Measurements from ENCODE around the gene EMILIN1. TPM values are rescaled to one million over a fixed set of nuclear protein-coding genes. Genes with fewer than 3 reads are reported as not detected.

Gene EMILIN1
- total and polyA plus RNA-seq, 2 of the 8 experiments (the other 6 are each of a cell fraction or from before 2014, with no cell fraction given) = 1.9 to 3.0 TPM

DNA sequence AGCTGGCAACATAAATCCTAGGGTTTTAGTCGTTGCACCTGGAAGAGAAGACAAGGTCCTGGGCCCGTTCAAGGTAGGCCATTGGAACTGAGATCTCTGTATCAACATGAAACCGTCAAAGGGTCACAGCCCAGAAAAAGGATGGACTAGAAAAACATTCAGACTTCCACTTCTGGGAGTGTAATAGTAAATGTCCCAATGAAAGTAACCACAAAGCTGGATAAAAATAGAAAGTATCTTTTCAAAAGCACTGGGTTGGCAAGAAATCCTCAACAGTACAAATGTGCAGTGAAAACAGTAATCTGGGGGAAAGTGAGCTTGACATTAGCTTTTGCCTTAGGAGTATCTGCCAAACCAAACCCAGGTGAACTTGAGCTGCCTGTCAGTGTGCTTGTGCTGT is 27.6 kb downstream of the EMILIN1 start:
- WGBS, 2 experiments (ENCODE audit: extremely low coverage in 1 of 2, insufficient coverage in 1 of 2, insufficient read length in 1 of 2, insufficient replicate concordance in 2 of 2, low coverage in 1 of 2, low lambda C conversion rate in 2 of 2, missing lambda C conversion rate in 1 of 2) = 74% methylated on average over 3 of the region's 3 CpGs; no CpG with 5 or more reads in 1 of the 2 experiments
- no peak overlapping the region for H2BK20ac ChIP-seq (ENCODE audit: low read length)
- POLR2A ChIA-PET (ENCODE audit: partially characterized antibody) = interaction anchor here (0.6 to 1.4 kb wide), 3 partner anchors 19 to 26 kb away, joined by 3 to 5 read pairs (median 3); partner anchors contain the start of gene KHK
- TF ChIP-seq SIX5 (IDR thresholded peaks at IDR 0.05; ENCODE audit: low read depth, low read length) = no peak
- TF ChIP-seq RXRA (IDR thresholded peaks at IDR 0.05; ENCODE audit: insufficient read depth, low read depth, low read length) = no peak
- no peak for TF ChIP-seq USF2 (IDR thresholded peaks at IDR 0.05; ENCODE audit: low read length)
- no peak for TF ChIP-seq TEAD4 (IDR thresholded peaks at IDR 0.05; ENCODE audit: low read depth, low read length)
- TF ChIP-seq ATF2 (IDR thresholded peaks at IDR 0.05; ENCODE audit: low read length) = no peak
- TF ChIP-seq TBP (IDR thresholded peaks at IDR 0.05; ENCODE audit: low read depth, low read length) = no peak
- no peak for TF ChIP-seq MAFK (IDR thresholded peaks at IDR 0.05; ENCODE audit: low read depth, low read length)
- TF ChIP-seq NANOG (IDR thresholded peaks at IDR 0.05; ENCODE audit: insufficient read depth, low read depth, low read length, poor library complexity, severe bottlenecking) = no peak
- TF ChIP-seq PHF8 (conservative IDR thresholded peaks at IDR 0.05; ENCODE audit: low read depth, low read length) = no peak
- TF ChIP-seq EP300 (IDR thresholded peaks at IDR 0.05; ENCODE audit: borderline replicate concordance in 1 of 2, low read depth in 2 of 2, low read length in 2 of 2) = no peak
- TF ChIP-seq CBX8 (IDR thresholded peaks at IDR 0.05; ENCODE audit: borderline replicate concordance, low read depth, low read length) = no peak

More for the DNA sequence above, 27.6 kb downstream of the EMILIN1 start:
- H3K18ac ChIP-seq (ENCODE audit: extremely low read depth, low read length) = no peak overlapping the region
- no peak overlapping the region for H2AFZ ChIP-seq (ENCODE audit: low read length)
- H2BK120ac ChIP-seq (replicated peaks; ENCODE audit: low read depth, low read length) = no peak overlapping the region
- no peaks in the 10 kb centered on the region for H3K79me1 ChIP-seq (ENCODE audit: low read depth, low read length)
- no peak overlapping the region for H2AK5ac ChIP-seq (ENCODE audit: low read depth, low read length)
- no peak overlapping the region for H4K91ac ChIP-seq (replicated peaks; ENCODE audit: insufficient read length, low read length)
- H4K8ac ChIP-seq (ENCODE audit: extremely low read depth, insufficient read depth, low read length) = no peak overlapping the region
- H2BK5ac ChIP-seq (ENCODE audit: low read depth, low read length) = no peak overlapping the region
- H3K4ac ChIP-seq (replicated peaks; ENCODE audit: insufficient read length, low read depth, low read length) = no peak overlapping the region
- H3K4me2 ChIP-seq (ENCODE audit: insufficient read depth in 1 of 2, low read depth in 2 of 2, low read length in 2 of 2) = no peak overlapping the region
- no peak overlapping the region for H3K27ac ChIP-seq (ENCODE audit: low read depth, low read length)
- no peaks in the 10 kb centered on the region; a peak in 1 of 7 replicates for H3K27me3 ChIP-seq (replicated peaks in 1 of 4; ENCODE audit: control insufficient read depth in 3 of 4, extremely low read depth in 1 of 4, insufficient read depth in 3 of 4, low read length in 3 of 4)
- no peak overlapping the region for H3K14ac ChIP-seq (ENCODE audit: insufficient read length)
- H3K23ac ChIP-seq (ENCODE audit: insufficient read length) = no peak overlapping the region
- H3K23me2 ChIP-seq (ENCODE audit: low read depth, low read length) = no peaks in the 10 kb centered on the region
- H3K36me3 ChIP-seq (ENCODE audit: control insufficient read depth in 2 of 4, insufficient read depth in 4 of 4, low read length in 3 of 4) = no peaks in the 10 kb centered on the region
- H3K9ac ChIP-seq (replicated peaks in 1 of 4; ENCODE audit: extremely low read depth in 1 of 4, low read depth in 3 of 4, low read length in 3 of 4) = no peak overlapping the region
- no peak for FAIRE-seq
- no peaks in the 10 kb centered on the region; a peak in 1 of 7 replicates for H3K4me1 ChIP-seq (replicated peaks in 1 of 4; ENCODE audit: control insufficient read depth in 3 of 4, insufficient read depth in 4 of 4, low read length in 3 of 4)
- DNase-seq (ENCODE audit: low read depth in 1 of 2, low spot score in 2 of 2) = no peak
- no peak overlapping the region for H2BK15ac ChIP-seq (ENCODE audit: low read length)
- no peaks in the 10 kb centered on the region for H3K79me2 ChIP-seq (ENCODE audit: control insufficient read depth in 1 of 2, insufficient read depth in 2 of 2, low read length in 2 of 2)
- no peak overlapping the region for H4K5ac ChIP-seq (ENCODE audit: insufficient read length, low read depth, low read length)
- CTCF ChIA-PET (ENCODE audit: partially characterized antibody) = interaction anchor here (0.6 to 12.7 kb wide), 11 partner anchors 5 to 176 kb away, joined by 3 to 120 read pairs (median 4); partner anchors contain the start of genes PREB and TRIM54
- H3K9me3 ChIP-seq (ENCODE audit: insufficient read depth in 2 of 2, low read depth in 1 of 2, low read length in 1 of 2) = no peaks in the 10 kb centered on the region
- no peaks in the 10 kb centered on the region for H4K20me1 ChIP-seq (replicated peaks in 1 of 2; ENCODE audit: control insufficient read depth in 1 of 2, insufficient read depth in 2 of 2, low read length in 2 of 2)
- H2BK12ac ChIP-seq (ENCODE audit: low read depth, low read length) = no peak overlapping the region
- no peak overlapping the region for H3K4me3 ChIP-seq (ENCODE audit: extremely low read depth in 1 of 4, insufficient read depth in 2 of 4, low read depth in 3 of 4, low read length in 4 of 4)
- H3K56ac ChIP-seq (replicated peaks; ENCODE audit: insufficient read length, low read depth, low read length) = no peak overlapping the region

Data from H1 (cell line).